OCI-LY7 (cell line): ENCODE data around the gene BCL3.

Experiments
- EZH2phosphoT487 ChIP-seq: fragments of 200-600 bp; sonication (generic); IDR thresholded peaks from 2 replicates; pipeline ENCODE4 v1.6.1; 2018; ENCODE audit warnings: low read depth, borderline replicate concordance, mild to moderate bottlenecking, mixed run types, antibody characterized with exemption, low read length, moderate library complexity, mixed read lengths
- TF ChIP-seq, protein P1 (sequence below): fragments of 200-600 bp; sonication (generic); conservative IDR thresholded peaks from 2 replicates; pipeline ENCODE4 v1.5.1; 2014; ENCODE audit warnings: mild to moderate bottlenecking, antibody characterized with exemption, low read length, moderate library complexity, mixed read lengths

DNA sequence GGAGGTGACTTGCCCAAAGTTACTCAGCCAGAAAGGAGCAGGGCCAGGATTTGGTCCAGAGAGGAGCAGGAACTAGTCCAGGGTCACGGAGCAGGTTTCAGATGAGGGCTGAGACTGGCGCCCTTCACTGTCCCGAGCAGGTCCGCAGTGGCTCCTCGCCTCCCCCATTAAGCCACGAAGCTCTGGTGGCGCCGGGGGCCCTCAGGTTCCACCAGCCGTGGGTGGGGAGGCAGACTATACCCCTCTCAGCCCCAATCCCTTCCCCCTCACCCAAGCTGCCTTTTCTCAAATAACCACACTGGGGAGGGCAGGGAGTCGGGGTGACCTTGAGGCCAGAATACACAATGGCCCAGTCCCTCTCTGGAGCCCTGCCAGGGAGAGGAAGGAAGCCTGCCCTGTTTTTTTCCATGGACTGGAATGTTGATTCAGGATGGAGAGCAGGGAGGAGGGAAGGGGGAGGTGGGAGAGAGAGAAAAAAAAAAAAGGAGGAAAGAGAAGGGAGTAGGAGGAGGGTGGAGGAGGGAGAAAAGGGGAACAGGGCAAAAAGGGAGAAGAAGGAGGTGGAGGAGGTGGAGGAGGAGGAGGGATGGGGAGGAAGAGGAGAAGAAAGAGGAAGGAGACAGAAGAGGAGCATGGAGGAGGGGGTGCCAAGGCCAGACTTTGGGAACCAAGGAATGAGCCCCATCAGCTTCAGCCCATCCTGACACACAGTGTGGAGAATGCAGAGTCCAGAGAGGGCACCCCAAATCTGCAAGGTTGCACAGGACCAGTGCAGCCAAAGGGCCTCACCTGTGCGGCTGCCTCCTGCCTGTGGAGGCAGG, 29.9 kb upstream of the BCL3 start:
- TF ChIP-seq, protein P1, sequence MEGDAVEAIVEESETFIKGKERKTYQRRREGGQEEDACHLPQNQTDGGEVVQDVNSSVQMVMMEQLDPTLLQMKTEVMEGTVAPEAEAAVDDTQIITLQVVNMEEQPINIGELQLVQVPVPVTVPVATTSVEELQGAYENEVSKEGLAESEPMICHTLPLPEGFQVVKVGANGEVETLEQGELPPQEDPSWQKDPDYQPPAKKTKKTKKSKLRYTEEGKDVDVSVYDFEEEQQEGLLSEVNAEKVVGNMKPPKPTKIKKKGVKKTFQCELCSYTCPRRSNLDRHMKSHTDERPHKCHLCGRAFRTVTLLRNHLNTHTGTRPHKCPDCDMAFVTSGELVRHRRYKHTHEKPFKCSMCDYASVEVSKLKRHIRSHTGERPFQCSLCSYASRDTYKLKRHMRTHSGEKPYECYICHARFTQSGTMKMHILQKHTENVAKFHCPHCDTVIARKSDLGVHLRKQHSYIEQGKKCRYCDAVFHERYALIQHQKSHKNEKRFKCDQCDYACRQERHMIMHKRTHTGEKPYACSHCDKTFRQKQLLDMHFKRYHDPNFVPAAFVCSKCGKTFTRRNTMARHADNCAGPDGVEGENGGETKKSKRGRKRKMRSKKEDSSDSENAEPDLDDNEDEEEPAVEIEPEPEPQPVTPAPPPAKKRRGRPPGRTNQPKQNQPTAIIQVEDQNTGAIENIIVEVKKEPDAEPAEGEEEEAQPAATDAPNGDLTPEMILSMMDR: no peak
- no peak for TF ChIP-seq EZH2phosphoT487
